ENCODE data around the gene LTB4R.

The LTB4R gene, protein sequence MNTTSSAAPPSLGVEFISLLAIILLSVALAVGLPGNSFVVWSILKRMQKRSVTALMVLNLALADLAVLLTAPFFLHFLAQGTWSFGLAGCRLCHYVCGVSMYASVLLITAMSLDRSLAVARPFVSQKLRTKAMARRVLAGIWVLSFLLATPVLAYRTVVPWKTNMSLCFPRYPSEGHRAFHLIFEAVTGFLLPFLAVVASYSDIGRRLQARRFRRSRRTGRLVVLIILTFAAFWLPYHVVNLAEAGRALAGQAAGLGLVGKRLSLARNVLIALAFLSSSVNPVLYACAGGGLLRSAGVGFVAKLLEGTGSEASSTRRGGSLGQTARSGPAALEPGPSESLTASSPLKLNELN

DNA sequence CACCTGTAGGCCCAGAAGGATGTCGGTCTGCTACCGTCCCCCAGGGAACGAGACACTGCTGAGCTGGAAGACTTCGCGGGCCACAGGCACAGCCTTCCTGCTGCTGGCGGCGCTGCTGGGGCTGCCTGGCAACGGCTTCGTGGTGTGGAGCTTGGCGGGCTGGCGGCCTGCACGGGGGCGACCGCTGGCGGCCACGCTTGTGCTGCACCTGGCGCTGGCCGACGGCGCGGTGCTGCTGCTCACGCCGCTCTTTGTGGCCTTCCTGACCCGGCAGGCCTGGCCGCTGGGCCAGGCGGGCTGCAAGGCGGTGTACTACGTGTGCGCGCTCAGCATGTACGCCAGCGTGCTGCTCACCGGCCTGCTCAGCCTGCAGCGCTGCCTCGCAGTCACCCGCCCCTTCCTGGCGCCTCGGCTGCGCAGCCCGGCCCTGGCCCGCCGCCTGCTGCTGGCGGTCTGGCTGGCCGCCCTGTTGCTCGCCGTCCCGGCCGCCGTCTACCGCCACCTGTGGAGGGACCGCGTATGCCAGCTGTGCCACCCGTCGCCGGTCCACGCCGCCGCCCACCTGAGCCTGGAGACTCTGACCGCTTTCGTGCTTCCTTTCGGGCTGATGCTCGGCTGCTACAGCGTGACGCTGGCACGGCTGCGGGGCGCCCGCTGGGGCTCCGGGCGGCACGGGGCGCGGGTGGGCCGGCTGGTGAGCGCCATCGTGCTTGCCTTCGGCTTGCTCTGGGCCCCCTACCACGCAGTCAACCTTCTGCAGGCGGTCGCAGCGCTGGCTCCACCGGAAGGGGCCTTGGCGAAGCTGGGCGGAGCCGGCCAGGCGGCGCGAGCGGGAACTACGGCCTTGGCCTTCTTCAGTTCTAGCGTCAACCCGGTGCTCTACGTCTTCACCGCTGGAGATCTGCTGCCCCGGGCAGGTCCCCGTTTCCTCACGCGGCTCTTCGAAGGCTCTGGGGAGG lies at the start of gene LTB4R:
TSS of gene LTB4R (plus strand) at position 857 of the 959 bp plus-strand sequence. CDS start 4,150 bp downstream, outside the sequence.
- DNase-seq (ENCODE audit: low read depth), result peak; percentile 35

DNA sequence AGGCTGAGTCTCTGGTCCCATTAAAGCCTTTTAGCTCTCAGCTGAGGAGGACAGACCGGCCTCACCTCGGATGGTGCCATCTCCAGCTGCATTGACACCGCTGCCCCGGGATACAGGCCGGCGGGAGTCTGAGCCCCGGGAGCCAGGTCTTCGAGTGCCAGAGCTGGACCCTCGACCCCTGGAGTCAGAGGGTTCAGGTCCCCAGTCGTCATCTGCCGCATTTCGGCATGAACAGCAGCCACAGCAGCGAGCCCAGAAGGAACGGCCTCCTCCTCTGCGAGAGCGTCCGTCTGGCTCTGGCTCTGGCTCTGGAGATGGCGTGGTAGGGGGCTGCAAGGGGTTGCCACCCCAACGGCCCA lies 49.4 kb upstream of the LTB4R start:
- no peak for DNase-seq (ENCODE audit: low read depth)

DNA sequence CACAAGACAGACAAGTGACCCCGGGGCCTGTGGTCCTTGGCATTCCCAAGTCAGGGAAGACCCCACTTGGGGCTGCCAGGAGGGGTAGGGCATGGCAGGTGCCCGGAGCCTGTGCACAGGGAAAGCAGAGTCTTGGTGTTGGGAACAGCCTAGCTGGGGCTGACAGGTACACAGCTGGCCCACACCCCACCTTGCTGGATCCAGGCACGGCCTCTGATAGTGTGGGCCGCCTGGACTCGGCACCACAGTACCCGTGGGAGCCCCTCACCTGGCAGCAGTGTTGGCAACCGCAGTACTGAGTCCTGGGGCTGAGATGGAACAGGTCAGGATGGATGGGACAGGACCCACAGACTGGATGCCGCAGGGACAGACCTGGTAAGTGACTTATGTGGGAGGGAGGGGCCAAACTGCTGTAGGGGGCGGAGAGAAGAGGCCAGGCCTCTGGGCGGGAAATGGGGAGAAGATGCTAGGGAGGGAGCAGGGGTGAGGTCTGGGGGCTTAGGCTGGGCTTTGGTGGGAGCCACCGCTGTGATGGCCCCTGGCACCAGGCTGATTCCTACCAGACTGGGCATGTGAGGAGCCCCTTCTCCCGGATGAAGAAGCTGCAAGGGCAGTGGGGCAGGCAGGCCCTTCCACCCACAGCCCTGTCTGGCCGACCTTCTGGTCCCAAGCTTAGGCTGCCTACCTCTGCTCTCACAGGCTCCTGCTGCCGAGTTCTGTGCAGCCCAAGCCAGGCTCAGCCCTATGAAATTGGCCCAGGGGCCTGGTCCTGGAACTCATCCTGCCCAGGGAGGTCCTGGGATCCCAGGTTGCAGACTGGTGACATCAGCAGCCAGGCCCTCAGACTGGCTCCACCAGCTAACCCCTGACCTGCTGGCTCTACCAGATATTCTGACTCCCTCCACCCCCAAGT lies 48.2 kb upstream of the LTB4R start, which contains the start of gene TGM1:
TSS of gene TGM1 (minus strand) at position 357 of the 913 bp plus-strand sequence. CDS start 825 bp downstream, outside the sequence.
- no peak for DNase-seq (ENCODE audit: low read depth)

DNA sequence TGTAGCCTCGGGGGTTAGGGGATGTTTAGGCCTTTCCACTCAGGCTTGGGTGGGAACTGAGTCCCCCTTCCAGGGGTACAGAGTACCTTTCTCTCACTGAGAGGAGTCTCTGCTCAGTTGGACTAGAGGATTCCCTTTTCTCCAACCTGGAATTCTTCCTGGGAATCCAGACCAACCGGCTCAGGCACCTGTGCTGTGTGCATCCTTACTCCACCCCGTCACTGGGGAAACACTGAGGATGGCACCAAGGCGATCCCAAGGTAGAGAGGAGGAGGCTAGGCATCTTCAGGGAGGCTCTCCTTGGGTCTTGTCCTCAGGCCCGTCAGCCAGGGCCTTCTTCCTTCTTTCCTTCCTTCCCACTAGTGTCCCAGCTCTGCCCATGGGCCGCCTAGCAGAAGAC lies 47.5 kb upstream of the LTB4R start:
- no peak for DNase-seq (ENCODE audit: low read depth)

DNA sequence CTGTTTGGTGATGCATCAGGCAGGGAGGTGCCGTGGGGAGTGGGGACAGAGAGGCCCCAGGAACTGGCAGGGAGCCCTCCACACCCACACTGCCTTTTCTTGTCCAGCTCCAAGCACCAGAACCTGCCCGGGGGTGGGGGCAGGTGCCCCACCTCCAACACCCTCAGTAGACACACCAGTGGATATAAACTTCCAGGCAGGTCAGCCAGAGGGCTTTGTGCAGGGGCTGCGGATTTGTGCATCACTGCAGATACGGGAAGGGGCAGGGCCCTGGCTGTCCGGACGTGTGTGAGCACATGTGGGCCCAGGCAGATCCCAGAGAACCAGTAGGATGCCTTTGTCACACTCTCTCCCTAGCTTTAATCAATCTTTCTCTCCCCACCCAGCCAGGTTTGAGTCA lies 47.0 kb upstream of the LTB4R start:
- DNase-seq (ENCODE audit: low read depth), result no peak

DNA sequence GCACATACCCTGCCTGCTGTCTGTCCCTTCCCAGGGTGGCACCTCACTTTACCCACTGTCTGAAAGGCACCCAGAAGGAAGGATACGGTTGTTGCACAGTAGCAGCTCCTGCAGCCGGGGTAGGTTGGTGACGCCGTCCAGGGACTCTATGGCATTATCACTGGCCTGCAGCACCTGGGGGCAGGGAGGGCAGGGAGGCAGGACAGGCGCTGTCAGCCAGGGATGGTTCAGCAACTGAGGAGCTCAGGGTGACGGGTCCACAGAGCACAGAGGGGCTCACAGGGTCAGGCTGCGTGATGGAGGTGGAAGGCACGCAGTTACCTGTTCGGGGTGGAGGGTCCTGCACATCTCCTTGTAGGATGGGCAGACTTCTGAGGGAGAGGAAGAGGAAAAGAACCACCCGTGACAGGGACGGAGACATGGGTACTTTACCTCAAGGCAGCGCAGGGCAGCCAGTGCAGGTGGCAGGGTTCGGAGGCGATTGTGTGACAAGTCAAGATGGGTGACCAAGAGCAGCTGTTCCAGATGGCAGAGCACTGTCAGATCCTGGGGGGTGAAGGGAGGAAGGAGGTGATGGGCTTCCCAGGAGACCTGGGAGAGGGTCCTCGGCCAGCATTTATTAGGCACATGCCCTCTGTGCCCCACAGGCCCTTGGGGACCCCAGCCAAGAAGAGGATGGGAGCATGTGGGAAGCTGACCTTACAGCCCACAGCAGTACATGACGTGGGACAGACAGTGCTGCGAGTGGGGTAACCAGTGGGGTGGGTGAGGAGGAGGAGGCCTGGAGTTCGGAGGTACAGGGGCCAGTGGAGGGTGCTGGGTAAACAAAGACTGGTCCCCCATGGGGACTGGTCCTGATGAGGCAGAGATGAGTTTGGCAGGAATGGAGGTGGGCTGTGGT lies 44.7 kb upstream of the LTB4R start:
- no peak for DNase-seq (ENCODE audit: low read depth)

DNA sequence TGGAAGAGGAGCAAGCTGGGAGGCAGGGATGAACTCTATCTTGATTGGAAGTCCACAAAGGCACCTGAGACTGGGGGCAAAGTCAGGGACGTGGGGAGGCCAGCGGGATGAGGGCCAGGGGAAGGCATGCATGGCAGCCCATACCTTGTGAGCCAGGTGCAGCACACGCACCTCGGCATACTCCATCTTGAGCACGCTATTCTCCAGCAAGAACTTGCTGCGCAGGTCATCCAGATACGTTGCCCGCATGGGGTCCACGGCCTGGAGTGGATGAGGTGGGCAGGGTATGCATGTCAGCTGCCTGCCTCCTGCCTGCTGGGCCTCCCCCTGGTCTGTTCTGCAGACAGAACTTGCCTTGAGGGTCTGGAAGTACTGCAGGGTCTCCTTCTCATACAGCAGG lies 43.8 kb upstream of the LTB4R start:
- DNase-seq (ENCODE audit: low read depth), result no peak

DNA sequence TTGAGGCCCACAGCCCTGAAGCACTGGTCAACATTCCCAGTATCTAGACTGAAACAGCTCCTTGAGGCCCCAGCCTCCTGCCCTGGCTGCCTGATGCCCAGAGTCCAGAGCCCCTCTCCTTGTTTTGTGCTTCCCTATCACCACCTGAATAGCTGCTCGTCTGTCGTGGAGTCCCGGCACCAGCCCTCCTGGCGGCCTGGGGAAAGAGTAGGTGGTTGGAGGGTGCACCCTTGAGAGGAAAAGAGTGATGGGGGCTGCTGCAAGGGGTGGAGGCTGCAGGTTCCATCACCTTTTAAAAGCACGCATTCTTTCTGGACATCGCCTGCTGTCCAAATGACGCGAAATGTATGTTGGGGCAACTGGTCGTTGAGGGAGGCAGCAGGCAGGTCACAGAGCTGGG lies 43.1 kb upstream of the LTB4R start:
- DNase-seq (ENCODE audit: low read depth), result no peak

DNA sequence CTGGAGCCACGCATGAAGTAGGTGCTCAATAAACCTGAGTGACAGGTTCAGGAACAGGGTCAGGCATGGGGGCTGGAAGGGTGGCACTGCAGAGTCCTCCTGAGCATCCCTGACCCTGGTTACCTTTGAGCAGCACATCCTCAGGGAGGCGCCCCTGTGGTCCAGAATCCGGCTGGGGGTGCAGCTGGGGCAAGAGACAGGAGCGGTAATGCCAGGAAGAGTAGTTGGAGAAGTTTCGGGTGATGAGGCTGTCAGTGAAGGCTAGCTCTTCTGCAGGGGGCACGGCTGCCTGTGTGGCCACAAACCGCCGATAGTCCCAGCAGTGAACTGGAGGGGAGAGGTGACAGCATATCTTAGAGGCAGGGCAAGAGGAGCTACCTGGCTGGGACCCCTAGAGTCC lies 41.9 kb upstream of the LTB4R start:
- DNase-seq (ENCODE audit: low read depth), result no peak

DNA sequence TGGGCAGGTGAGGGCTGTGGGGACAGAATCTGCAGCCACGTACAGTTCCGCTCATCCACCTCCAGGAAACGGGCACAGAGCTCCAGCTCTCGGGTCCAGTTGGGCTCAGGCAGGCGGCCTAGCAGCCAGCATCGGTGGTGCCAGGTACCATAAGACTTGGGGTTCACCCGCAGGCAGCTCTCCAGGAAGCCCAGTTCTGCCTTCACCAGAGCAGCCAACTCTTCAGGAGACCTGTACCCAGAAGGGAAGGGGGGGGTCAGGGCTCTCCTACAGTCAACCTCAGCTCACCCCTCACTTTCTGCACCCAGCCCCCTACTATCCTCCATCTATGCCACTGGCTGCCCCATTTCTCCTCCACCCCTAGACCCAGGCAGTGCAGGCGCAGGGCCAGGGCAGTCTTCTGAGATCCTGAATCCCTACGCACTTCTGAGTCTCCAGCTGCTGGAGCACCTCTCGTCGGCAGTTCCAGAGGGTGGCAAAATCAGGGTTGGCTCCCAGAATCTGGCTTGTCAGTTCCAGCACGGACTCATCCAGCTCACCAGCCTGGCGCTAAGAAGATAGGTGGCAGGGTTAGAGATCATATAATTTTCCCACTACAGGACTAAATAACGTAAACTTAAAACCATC lies 41.3 kb upstream of the LTB4R start:
- DNase-seq (ENCODE audit: low read depth), result no peak

DNA sequence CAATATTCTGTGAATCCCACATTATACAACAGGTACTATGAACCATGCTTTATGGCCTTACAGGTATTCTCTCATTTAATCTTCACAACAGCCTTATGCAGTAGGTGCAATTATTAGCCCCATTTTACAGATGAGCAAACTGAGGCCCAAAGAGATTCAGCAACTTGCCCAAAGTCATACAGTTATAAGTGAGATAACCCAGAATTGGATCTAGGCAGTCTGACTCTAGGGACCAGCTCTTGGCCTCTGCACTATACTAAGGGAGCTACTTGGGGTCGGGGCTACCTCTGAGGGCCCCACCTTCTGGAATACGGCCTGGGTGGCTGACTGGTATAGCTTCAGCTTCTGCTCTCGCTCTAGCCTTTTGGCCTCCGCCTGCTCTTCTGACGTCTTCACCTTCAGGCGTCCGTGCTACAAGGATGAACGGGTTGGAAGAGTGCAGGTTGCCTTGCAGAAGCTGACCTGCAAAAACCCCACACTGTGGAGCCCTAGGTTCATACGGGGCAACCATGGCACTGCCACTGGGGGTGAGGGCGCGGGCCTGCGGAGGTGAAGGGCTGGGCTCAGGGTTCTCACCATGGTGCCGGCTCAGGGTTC lies 40.7 kb upstream of the LTB4R start:
- DNase-seq (ENCODE audit: low read depth), result no peak

DNA sequence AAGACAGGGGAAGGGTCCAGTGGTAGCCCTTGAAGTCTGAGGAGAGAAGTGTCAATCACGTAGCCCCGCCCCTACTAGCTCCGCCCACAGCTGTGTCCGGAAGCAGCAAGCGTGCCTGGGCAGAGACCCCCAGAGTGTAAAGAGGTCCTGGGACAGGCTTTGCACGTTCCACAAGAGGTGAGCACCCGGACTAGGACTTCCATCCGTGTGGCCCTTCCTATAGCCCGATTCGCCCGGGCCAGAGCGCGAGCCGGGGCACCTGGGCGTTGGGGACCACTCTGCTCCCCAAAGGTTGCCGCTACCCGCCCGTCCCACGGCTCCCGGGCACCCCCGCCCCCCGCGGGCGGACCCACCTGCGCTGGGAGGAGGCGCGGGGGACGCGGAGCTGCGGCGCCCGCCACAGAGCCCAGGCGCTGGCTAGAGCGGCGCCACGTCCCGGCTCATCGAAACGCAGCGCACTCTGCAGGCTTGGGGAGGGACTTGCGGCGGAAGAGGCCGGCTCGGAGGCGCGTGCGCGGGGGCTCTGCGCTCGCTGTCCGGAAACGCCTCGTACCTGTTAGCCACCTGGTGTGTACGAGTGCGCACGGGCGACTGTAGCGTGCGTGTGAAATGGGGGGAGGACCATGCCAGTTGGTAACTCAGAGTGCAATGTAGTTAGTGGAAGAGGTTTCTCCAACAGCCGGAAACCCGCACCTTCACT lies 40.0 kb upstream of the LTB4R start, which contains the start of gene RABGGTA:
TSS of gene RABGGTA (minus strand) at position 464 of the 700 bp plus-strand sequence. CDS start 482 bp downstream, outside the sequence.
- peak; percentile 56 for DNase-seq (ENCODE audit: low read depth)

DNA sequence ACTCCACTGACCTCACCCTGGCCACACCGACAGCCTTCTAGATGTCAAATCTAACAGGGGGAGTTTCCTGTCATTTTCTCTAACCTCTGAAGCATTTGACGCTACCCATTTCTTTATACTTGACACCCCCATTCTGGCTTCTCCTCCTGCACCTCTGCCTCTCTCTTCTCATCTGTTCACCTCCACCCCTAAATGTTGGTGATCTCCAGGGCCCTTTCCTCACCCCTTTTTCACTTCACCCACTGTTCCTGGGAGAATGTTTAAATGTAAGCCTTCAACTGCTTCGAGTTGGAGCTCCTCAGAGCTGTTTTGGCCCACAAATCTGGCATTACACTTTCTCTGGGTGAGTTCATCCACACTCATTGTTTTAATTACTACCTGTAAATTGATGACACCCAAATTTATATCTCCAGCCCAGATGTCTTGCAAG lies 39.5 kb upstream of the LTB4R start:
- no peak for DNase-seq (ENCODE audit: low read depth)

DNA sequence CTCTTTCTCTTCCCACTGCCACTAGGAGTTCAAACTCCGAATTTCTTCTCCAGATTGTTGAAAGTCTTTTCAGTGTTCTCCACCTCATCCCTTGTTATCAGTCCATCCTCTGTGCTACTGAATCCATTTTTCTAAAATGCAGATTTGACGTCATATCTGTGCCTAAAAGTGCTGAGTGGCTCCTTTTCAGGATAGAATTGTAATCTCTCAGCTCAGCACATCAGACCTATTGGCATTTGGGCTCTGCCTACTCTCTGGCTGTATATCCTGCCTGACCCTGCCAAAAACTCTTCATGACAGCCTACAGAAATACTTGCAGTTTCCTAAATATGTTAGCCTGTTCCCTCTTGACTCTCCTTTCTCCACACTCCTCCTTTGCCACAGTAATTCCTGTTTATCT lies 38.8 kb upstream of the LTB4R start:
- no peak for DNase-seq (ENCODE audit: low read depth)

DNA sequence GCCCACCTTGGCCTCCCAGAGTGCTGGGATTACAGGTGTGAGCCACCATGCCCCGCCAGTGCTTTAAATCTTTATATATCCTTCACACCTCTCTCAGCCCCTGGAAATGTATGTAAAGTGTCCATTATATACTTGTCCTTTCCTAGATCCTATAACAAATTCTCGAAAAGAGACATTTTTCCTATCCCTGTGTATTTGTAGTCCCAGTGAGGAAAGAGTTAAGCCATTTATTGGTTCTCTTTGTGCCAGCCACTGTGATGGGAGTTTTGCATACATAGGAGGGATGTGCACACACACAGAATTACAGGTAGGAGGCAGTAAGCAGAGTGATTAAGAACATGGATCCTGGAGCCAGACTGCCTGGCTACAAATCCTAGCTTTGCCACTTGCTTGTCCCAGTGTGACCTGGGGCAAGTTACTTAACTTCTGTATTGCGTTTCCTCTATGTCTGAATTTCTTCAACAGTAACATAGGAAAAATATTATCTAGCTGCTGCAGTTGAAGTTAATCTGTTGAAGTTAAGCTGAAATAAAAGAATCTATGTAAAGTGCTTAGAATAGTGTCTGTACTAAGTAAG lies 37.8 kb upstream of the LTB4R start:
- DNase-seq (ENCODE audit: low read depth), result no peak

DNA sequence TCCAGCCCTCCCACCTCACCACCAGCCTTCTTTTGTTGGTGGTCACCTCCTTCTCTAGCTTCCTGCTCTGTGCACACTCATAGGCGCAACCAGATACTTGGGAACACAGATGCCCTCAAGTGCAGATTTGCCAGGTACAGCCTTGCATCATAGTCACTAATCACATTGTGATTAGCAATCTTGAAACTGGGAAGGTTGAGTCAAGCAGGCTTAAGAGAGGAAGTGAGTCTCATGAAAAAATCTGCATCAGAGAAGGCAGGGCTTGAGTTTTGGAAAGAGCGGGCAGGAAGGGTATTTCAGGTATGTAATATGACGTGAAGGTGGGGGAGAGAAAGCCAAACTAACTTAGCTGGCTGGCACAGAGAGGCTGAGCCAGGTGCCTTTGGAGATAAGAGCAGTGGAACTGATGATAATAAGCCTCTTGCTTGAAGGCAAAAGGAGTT lies 37.2 kb upstream of the LTB4R start:
- no peak for DNase-seq (ENCODE audit: low read depth)

DNA sequence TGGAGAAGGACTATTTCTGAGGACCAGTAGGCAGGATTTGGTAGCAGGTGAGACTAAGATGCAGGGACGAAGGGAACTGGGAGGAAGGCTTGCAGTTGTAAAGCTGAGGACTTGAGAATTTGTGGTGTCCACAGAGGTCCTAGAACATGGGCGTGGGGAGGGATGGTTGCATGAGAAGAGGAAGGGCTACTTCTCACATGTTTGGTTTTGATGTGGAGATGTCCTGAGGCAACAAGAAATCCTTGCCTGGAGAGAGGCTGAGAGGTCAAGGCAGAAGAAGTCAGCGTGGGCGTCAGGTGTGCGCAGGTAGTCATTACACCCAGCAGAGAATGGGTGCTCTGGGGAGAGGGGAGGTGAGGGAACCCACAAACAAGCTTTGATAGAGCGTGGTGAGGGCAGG lies 34.2 kb upstream of the LTB4R start:
- no peak for DNase-seq (ENCODE audit: low read depth)

DNA sequence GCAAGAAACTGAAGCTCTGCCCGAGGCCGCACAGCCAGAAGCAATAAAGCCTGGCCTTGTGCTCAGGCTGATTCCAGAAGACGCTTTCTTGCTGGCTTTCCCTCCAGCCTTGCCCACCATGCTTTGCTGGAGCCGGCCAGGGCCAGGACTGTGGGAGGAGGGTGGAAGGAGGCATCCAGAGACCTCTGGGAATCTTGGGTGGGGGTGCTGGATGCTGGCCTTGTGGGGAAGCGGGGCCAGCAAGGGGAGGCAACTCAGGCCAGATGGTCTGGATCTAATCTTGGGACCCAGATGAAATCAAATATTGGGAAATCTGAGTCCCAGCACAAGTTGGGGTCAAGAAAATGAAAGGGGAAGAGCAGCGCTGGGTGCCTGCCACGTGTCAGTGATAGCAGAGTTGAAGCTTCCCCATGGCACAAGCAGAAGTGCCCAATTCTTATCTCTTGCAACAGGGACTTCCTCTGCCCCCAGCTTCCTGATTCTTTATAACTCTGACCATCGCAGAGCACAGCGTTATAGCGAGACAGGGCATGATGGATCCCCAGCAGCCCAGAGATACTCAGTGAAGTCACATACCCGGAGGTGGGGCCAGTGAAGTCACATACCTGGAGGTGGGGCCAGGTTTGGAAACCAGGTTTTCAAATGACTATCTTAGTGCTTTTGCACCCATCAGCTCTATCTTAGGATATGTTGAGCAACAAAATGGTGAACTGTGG lies 33.5 kb upstream of the LTB4R start:
- no peak for DNase-seq (ENCODE audit: low read depth)
